PC-3 (cell line): ENCODE data around the gene ELP6. TPM values are rescaled to one million over a fixed set of nuclear protein-coding genes. Genes with fewer than 3 reads are reported as not detected.
"Not testable (repeated sequence)": the region's sequence is repeated elsewhere in the genome, so short reads cannot be mapped to it uniquely, and the experiment has no call there.

Experiments used
- ATAC-seq: fragments of 200-7000 bp; cut with Tn5 transposase; 2 replicates; pipeline ENCODE4 v1.9.1; 2020; ENCODE audit warnings: mild to moderate bottlenecking, moderate library complexity
- BruUV-seq: library from RNA; stranded (reverse); fragments of 400-500 nt; replicated peaks from 2 replicates; lab custom pipeline; 2021; lab: Mats Ljungman, UMichigan
- CTCF ChIA-PET: fragments of 300-600 bp; sonication (Branson Sonifier 250); formaldehyde crosslinking; loops from one replicate; lab custom pipeline; 2022; ENCODE audit warnings: antibody characterized with exemption; lab: Charles Lee
- POLR2A ChIA-PET: fragments of 300-600 bp; sonication (Branson Sonifier 250); formaldehyde crosslinking; loops from one replicate; lab custom pipeline; 2022; ENCODE audit warnings: antibody characterized with exemption; ENCODE audit not compliant: unreplicated experiment; lab: Charles Lee
- DNase-seq: peaks from one replicate; pipeline ENCODE4 v3.0.0-alpha.2; 2015
- H2AFZ ChIP-seq: fragments of 300-600 bp; sonication (generic); 2 replicates; pipeline ENCODE4 v1.6.0; 2016; ENCODE audit warnings: antibody characterized with exemption, low read length
- H3F3A ChIP-seq: fragments of 300-600 bp; sonication (generic); one replicate; pipeline ENCODE4 v1.6.0; 2017; ENCODE audit warnings: antibody characterized with exemption, low read length, control low read depth, mild to moderate bottlenecking; ENCODE audit not compliant: unreplicated experiment
- H3K27ac ChIP-seq: fragments of 300-600 bp; sonication (generic); 2 replicates; pipeline ENCODE4 v1.5.1; 2016; ENCODE audit warnings: mild to moderate bottlenecking, low read length
- H3K27me3 ChIP-seq: fragments of 300-600 bp; sonication (generic); 2 replicates; pipeline ENCODE4 v1.6.1; 2016; ENCODE audit warnings: low read length, mixed read lengths
- H3K36me3 ChIP-seq: fragments of 300-600 bp; sonication (generic); 2 replicates; pipeline ENCODE4 v1.6.1; 2016; ENCODE audit warnings: low read depth, mixed run types, low read length, mixed read lengths
- H3K4me1 ChIP-seq: fragments of 300-600 bp; sonication (generic); 2 replicates; pipeline ENCODE4 v1.5.1; 2016; ENCODE audit warnings: low read length; ENCODE audit not compliant: insufficient read depth
- H3K4me2 ChIP-seq: fragments of 300-600 bp; sonication (generic); 2 replicates; pipeline ENCODE4 v1.6.0; 2016; ENCODE audit warnings: low read length
- H3K4me3 ChIP-seq: fragments of 300-600 bp; sonication (generic); 2 replicates; pipeline ENCODE4 v1.5.1; 2016; ENCODE audit warnings: mild to moderate bottlenecking, low read length, mixed read lengths
- H3K79me2 ChIP-seq: fragments of 300-600 bp; sonication (generic); 2 replicates; pipeline ENCODE4 v1.6.1; 2017; ENCODE audit warnings: low read length, mixed read lengths
- H3K9ac ChIP-seq: fragments of 300-600 bp; sonication (generic); 2 replicates; pipeline ENCODE4 v1.6.0; 2016; ENCODE audit warnings: mild to moderate bottlenecking, low read length
- H3K9me2 ChIP-seq: fragments of 300-600 bp; sonication (generic); replicated peaks from 2 replicates; pipeline ENCODE4 v1.6.1; 2016; ENCODE audit warnings: mixed run types, low read length, mixed read lengths
- H3K9me3 ChIP-seq: fragments of 300-600 bp; sonication (generic); 2 replicates; pipeline ENCODE4 v1.6.1; 2016; ENCODE audit warnings: low read length, mixed read lengths
- H4K20me1 ChIP-seq: fragments of 300-600 bp; sonication (generic); 2 replicates; pipeline ENCODE4 v1.6.1; 2016; ENCODE audit warnings: low read length, mixed read lengths
- EZH2 ChIP-seq: fragments of 300-600 bp; sonication (generic); IDR thresholded peaks from one replicate; pipeline ENCODE4 v1.6.1; 2017; ENCODE audit warnings: antibody characterized with exemption, mild to moderate bottlenecking, low read length; ENCODE audit not compliant: unreplicated experiment
- EZH2phosphoT487 ChIP-seq: fragments of 300-600 bp; sonication (generic); IDR thresholded peaks from 2 replicates; pipeline ENCODE4 v1.6.1; 2018; ENCODE audit warnings: mild to moderate bottlenecking, antibody characterized with exemption, low read length, borderline replicate concordance
- intact Hi-C: fragments of 100-400 bp; cut with micrococcal nuclease; formaldehyde crosslinking; loops from 2 replicates; pipeline ENCODE4 v1.9.0; 2023
- total RNA-seq: library from RNA; depleted of rRNA; stranded (reverse); fragments of >200 nt; gene quantifications from 2 replicates; pipeline ENCODE4 v1.2.3, GENCODE V29; 2014
- TF ChIP-seq, protein P1 (sequence below): fragments of 300-600 bp; sonication (generic); conservative IDR thresholded peaks from 2 replicates; pipeline ENCODE4 v1.5.1; 2017; ENCODE audit warnings: antibody characterized with exemption, low read depth, mild to moderate bottlenecking, low read length

ELP6 gene
- total RNA-seq, 1 experiment from 2014 or later: 64.5 TPM

DNA sequence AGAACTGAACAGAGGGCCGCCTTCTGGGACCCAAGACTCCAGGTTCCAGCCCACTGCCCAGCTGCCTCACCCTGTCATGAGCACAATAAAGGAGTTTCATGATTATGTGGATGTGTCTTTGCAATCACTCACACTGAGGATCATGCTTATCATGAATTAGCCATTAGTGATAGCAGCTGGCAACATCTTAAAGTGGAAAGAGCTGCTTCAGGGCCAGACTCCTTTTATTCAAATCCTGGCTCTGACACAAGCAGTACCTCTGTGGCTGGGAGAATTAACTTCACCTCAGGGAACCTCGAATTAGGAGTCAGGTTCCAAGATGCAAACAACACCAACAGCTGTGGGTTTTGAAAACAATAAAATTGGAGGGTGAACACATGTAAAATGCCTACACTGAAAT lies 31.1 kb downstream of the ELP6 start:
- POLR2A ChIA-PET: no interaction called here
- Histone ChIP-seq H3K79me2 (no peaks in the 10 kb centered on the region), H4K20me1 (no peaks in the 10 kb centered on the region), H3K4me1 (peaks cover 6% of the 10 kb centered on the region; the same call in 1 of the 2 replicates), H3K9me3 (no peaks in the 10 kb centered on the region), H3K9ac (no peak overlapping the region), H3K36me3 (no peaks in the 10 kb centered on the region), H3K4me3 (no peak overlapping the region), H3K4me2 (no peak overlapping the region), H3K9me2 (no peaks in the 10 kb centered on the region), H3K27me3 (no peaks in the 10 kb centered on the region), H2AFZ (no peak overlapping the region), H3K27ac (no peak overlapping the region), H3F3A (no peaks in the 10 kb centered on the region)
- no peak for DNase-seq
- BruUV-seq: no TSS peak
- no peak for ATAC-seq
- CTCF ChIA-PET: interaction anchor here (0.6 kb wide), 1 partner anchor 78 kb away, joined by 4 read pairs; no protein-coding TSS in a partner anchor
- TF ChIP-seq EZH2: no peak
- TF ChIP-seq EZH2phosphoT487: no peak
- TF ChIP-seq, protein P1, sequence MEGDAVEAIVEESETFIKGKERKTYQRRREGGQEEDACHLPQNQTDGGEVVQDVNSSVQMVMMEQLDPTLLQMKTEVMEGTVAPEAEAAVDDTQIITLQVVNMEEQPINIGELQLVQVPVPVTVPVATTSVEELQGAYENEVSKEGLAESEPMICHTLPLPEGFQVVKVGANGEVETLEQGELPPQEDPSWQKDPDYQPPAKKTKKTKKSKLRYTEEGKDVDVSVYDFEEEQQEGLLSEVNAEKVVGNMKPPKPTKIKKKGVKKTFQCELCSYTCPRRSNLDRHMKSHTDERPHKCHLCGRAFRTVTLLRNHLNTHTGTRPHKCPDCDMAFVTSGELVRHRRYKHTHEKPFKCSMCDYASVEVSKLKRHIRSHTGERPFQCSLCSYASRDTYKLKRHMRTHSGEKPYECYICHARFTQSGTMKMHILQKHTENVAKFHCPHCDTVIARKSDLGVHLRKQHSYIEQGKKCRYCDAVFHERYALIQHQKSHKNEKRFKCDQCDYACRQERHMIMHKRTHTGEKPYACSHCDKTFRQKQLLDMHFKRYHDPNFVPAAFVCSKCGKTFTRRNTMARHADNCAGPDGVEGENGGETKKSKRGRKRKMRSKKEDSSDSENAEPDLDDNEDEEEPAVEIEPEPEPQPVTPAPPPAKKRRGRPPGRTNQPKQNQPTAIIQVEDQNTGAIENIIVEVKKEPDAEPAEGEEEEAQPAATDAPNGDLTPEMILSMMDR: no peak
- intact Hi-C loops: no loop called here

DNA sequence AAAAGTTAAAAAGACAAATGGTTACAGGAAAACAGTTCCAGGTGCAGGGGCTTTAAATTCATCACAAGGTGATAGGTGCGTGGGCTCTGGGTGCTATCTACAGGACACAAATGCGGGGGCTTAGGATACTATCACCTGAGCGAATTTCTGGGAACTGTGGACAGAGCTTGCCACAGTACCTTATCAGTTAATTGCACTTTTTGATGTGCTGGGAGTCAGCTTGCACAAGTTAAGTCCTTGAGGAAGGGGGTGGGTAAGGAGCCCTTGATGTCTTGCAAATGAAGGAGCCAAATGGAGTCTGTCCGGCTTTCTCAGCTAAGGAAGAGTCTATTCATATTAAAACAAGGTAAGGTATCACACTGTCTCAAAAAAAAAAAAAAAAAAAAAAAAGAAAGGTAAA lies 31.7 kb downstream of the ELP6 start:
- H3K9me3 ChIP-seq, H3K9me2 ChIP-seq, BruUV-seq: not testable (repeated sequence)

DNA sequence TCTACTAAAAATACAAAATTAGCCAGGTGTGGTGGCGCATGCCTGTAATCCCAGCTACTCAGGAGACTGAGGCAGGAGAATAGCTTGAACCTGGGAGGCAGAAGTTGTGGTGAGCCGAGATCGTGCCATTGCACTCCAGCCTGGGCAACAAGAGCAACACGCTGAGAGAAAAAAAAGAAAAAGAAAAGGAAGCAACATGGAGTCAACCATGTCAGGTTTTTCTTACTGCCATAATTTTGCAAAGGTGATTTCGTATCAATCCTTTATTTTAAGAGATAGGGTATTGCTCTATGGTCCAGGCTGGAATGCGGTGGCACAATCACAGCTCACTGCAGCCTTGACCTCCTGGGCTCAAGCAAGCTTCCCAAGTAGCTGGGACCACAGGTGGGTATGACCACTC lies 33.2 kb downstream of the ELP6 start:
- H4K20me1 ChIP-seq, ATAC-seq, H3K9ac ChIP-seq, intact Hi-C loops, H3K79me2 ChIP-seq, H3K27me3 ChIP-seq, H3K4me2 ChIP-seq, POLR2A ChIA-PET, BruUV-seq, H3K9me3 ChIP-seq, DNase-seq, H3K4me3 ChIP-seq, H3K9me2 ChIP-seq, H3F3A ChIP-seq, H3K36me3 ChIP-seq, H2AFZ ChIP-seq, H3K27ac ChIP-seq, H3K4me1 ChIP-seq: not testable (repeated sequence)
- CTCF ChIA-PET: interaction anchor here (0.5 kb wide), 1 partner anchor 12 kb away, joined by 3 read pairs; no protein-coding TSS in a partner anchor

More for the DNA sequence above, 31.7 kb downstream of the ELP6 start:
- H3K9ac ChIP-seq, H3K4me1 ChIP-seq, H3K36me3 ChIP-seq, CTCF ChIA-PET, H3K4me3 ChIP-seq, H3K27ac ChIP-seq, intact Hi-C loops, H2AFZ ChIP-seq, DNase-seq, H3K79me2 ChIP-seq, H3F3A ChIP-seq, POLR2A ChIA-PET, H3K27me3 ChIP-seq, H4K20me1 ChIP-seq, ATAC-seq, H3K4me2 ChIP-seq: not testable (repeated sequence)

DNA sequence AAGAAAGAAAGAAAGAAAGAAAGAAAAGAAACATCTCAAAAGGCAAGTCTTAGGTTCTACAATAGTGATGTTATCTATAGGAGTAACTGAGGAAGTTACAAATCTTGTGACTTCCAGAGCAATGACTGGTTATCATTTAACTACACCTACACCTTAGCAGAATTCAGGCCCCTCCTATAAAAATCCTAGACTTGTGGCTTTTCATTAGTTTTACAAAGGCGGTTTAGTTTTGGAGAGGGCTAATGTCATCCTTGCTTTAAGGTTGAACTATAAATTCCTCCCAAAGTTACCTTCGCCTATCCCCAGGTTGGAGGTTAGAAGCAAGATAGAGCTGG lies 33.7 kb downstream of the ELP6 start:
- ChIA-PET POLR2A (no interaction called here), CTCF (interaction anchor here (0.5 kb wide), 1 partner anchor 12 kb away, joined by 3 read pairs; no protein-coding TSS in a partner anchor)
- TF ChIP-seq EZH2: no peak
- TF ChIP-seq EZH2phosphoT487: no peak
- Histone ChIP-seq H3K9ac (no peak overlapping the region), H3K9me2 (no peaks in the 10 kb centered on the region), H2AFZ (no peak overlapping the region), H3K4me2 (no peak overlapping the region), H3K9me3 (no peaks in the 10 kb centered on the region), H3K4me3 (no peak overlapping the region), H3K79me2 (peaks cover 8% of the 10 kb centered on the region), H3K27me3 (no peaks in the 10 kb centered on the region), H3K36me3 (no peaks in the 10 kb centered on the region), H3K27ac (no peak overlapping the region), H4K20me1 (no peaks in the 10 kb centered on the region), H3K4me1 (no peaks in the 10 kb centered on the region; the same call in 1 of the 2 replicates), H3F3A (no peaks in the 10 kb centered on the region)
- intact Hi-C loops: no loop called here
- DNase-seq (no peak), ATAC-seq (no peak)
- no TSS peak for BruUV-seq
